SHP77 (cell line): ENCODE measurements around the gene MYH16.
"Not testable (repeated sequence)": the region's sequence is repeated elsewhere in the genome, so short reads cannot be mapped to it uniquely, and the experiment has no call there.

ENCODE experiments used
- DNase-seq, 2 experiments: peaks; one replicate each; lab custom pipeline; 2025; lab: John Stamatoyannopoulos, UW

MYH16 gene

GRCh38 chr7:99305473-99306260 is 33.0 kb downstream of the MYH16 start:
- DNase-seq = no peak

DNA sequence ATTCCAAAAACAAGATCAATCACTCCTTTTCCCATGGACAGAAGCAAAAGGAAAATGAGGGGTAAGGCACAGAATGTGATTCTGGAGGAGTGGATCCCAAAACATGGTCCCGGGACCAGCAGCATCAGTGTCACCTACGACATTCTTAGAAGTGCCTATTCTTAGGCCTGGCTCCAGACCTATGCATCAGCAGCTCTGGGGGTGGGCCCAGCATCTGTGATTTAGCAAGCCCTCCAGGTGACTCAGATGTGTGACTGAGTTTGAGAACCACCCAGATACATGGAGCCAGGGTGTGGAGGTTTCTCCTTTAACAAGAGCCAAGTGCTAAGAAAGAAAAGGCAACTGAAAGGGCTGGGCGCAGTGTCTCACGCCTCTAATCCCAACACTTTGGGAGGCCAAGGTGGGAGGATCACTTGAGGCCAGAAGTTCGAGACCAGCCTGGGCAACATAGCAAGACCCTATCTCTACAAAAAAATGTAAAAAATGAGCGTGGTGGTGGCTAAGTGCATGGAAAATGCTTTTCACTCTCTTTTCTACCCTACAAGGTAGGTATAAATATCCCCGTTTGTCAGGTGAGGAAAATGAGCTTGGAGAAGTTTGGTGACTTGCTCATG is 35.9 kb downstream of the MYH16 start:
- no peak for DNase-seq

DNA sequence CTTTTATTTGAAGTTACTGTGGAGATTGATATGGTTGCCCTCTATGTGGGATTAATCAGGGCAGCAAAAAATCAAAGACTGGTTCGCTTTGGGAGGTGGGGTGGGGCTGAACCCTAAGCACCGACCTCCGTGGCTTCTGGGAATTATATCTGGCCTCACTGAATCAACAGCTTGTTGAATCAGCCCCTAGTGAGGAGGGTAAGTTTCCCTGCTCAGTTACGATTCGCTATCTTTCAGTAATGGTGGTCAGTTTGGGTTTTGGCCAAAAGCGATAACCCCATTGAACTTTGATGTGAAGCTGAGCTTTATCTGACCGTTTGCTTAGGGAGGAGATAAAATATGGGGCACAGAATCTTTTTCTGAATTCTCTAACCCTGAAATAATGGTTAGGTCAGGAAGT is 36.5 kb downstream of the MYH16 start:
- DNase-seq = no peak

DNA sequence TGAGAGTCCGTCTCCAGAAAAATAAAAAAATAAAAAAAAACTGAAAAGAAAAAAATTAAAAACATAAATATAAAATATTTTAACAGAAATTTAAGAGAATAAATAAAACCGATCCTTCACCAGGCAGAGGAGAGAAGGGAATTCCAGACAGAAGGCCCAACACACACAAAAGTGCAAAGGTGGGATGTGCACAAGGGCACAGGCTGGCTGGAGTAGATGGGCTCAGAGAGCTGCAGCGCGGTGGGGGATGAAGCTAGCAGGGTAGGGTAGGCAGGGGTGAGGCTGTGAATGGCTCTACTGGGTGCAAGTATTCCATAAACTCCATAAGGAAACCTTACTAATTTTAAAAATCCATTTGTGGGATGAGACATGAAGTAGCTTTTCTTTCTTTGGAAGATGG is 37.4 kb downstream of the MYH16 start:
- DNase-seq = no peak

DNA sequence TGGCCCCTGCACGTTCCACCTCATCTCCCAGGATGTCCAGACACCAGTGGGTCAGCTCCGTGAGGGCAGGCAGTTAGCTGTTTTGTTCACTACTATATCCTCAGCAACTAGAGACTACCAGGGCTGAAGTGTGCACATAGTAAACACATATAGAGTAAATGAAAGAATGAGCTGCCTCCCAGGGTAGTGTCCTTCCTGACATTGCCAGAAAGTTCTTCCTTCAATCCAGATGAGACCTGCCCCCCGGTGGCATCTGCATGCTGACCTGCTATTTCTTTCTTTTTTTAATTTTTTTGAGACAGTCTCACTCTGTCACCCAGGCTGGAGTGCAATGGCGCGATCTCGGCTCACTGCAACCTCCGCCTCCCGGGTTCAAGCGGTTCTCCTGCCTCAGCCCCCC is 39.1 kb downstream of the MYH16 start:
- DNase-seq = no peak

DNA sequence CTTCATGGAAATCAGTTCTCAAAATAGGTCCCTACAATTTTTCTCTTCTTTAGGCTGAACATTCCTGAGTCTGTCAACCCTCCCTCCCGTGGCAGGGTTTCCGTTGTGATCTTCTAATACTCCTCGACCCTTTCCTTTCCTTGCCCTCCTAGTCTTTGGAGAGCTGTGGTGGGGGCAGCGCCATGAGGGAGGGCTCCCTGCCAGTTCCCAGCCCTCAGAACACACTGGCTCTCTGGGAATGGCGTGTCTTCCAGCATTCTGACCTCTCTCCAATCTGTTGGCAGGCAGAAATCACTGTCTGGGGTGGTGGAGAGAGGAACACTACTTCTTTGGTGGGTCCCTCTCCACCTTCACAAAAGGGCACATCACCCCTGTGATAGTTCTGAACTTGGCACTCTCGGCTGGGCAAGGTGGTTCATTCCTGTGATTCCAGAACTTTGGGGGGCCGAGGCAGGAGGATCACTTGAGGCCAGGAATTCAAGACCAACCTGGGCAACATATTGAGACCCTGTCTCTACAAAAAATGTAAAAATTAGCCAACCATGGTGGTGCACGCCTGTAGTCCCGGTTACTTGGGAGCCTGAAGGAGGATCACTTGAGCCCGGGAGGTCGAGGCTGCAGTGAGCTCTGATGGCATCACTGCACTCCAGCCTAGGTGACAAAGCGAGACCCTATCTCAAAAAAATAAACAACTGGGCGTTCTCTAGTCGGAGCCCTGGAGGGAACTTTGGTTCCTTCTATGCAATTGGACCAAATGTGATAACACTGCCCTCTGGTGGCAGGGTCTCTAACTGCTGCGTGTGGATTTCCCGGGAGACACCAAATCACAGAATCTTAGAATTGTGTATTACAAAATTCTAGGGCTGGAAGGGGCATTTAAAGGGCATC is 39.9 kb downstream of the MYH16 start:
- DNase-seq = peak; percentile 16 to 37

DNA sequence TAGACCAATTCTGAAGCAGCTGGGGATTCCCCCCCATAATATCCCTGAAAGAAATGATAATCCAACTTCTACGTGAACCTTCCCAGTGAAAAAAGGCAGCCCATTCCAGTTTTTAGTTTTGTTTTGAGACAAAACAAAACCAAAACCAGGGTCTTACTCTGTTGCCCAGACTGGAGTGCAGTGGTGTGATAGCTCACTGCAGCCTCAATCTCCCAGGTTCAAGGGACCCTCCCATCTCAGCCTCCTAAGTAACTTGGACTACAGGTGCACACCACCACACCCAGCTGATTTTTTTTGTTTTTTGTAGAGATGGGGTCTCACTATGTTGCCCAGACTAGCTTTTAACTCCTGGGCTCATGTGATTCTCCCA is 40.5 kb downstream of the MYH16 start:
- no peak for DNase-seq

DNA sequence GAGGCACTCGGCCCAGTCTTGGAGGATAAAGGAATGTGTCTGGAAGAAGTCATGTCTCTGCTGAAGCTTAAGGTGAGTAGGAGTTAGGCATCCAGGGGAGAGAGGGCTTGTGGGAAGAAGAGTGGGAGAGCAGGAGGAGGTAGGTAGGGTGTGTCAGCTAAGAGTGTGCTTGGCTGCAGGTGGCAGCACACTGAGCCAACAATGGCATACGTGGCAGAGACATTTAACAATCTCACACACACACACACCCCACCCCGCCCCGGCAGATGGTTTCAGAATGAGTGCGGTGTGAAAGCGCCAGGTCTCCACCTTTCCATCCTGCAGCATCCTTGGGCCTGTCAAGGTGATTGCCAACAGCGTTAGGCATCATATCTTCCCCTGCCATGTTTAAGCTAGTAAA is 41.9 kb downstream of the MYH16 start:
- DNase-seq = no peak

DNA sequence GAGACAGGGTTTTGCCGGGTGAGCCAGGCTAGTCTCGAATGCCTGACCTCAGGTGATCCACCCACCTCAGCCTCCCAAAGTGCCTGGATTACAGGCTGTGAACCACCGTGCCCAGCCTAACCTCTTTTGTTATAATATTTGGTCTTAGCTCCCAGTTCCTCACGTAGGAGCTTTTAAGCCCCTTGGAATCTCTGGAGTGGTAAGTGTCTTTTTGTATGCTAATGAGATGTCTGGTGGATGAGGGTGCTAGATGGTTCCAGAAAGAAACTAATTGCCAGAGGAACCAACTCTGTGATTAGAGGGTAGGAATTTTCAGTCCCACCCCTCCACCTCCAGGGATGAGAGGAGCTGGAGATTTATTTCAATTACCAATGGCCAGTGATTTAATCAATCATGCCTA is 47.7 kb downstream of the MYH16 start:
- DNase-seq = no peak

DNA sequence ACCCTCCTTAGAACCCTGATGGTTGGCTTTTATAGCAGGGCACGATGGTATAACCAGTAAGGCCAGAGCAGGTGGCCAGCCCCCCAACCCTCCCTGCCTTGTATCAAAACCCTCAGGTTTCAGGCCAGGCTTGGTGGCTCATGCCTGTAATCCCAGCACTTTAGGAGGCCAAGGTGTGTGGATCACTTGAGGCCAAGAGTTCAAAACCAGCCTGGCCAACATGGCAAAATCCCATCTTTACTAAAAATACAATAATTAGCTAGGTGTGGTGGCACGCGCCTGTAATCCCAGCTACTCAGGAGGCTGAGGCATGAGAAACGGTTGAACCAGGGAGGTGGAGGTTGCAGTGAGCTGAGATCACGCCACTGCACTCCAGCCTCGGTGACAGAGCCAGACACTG is 50.0 kb downstream of the MYH16 start:
- not testable (repeated sequence) for DNase-seq

DNA sequence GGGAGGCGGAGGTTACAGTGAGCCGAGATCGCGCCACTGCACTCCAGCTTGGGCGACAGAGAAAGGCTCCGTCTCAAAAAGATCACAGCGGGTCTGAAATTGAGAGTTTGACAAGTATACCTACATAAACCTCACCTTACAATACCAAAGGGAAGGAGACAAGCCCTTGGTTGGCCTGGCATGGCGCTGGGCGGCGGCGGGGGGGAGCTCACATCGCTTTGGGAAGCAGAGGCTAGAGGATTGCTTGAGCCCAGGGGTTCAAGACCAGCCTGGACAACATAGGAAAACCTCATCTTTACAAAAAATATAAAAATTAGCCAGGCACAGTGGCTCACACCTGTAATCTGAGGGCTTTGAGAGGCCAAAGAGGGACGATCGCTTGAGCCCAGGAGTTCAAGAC is 51.9 kb downstream of the MYH16 start:
- DNase-seq = no peak

DNA sequence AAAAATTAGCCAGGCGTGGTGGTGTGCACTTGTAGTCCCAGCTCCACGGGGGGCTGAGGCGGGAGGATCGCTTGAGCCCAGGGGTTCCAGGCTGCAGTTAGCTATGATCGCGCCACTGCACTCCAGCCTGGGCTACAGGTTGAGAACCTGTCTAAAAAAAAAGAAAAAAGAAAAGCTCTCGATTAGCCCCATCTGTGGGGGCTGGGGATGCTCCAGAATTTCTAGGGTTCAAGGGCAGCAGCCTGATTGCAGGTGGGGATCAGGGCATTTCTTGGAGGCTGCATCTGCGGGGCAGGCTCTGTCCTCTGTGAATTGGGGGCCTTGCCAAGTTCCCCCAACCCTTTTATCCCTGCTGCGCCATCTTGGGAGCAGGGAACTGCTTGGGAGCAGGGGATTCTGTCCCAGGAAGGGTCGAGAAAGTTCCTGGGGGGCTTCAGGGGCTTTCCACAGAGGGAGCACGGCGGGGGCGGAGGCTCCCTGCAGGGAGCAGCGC is 52.4 kb downstream of the MYH16 start:
- no peak for DNase-seq

GRCh38 chr7:99325592-99326407 is 53.2 kb downstream of the MYH16 start, which contains the start of gene ARPC1A:
ARPC1A (plus strand) TSS chr7:99325898; CDS start chr7:99333354, 7,456 bp downstream.
- DNase-seq = peak; percentile 81 to 83

DNA sequence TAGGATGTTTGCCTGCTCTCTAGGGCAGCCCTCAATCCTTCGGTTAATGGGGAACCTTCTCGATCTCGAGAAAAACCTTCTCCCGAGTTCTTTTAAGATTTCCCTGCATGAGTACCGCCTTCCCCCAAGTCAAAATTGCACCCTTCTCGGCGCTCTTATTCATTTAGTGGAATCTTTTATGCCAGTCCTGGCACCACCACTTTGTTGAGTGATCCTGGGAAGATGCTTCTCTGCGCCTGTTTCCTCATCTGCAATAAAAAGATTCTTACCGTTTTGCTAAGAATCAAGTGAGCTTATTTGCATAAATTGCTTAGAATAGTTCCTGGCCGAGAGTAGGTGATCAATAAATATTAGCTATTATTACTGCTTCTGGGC is 53.8 kb downstream of the MYH16 start:
- DNase-seq = no peak

DNA sequence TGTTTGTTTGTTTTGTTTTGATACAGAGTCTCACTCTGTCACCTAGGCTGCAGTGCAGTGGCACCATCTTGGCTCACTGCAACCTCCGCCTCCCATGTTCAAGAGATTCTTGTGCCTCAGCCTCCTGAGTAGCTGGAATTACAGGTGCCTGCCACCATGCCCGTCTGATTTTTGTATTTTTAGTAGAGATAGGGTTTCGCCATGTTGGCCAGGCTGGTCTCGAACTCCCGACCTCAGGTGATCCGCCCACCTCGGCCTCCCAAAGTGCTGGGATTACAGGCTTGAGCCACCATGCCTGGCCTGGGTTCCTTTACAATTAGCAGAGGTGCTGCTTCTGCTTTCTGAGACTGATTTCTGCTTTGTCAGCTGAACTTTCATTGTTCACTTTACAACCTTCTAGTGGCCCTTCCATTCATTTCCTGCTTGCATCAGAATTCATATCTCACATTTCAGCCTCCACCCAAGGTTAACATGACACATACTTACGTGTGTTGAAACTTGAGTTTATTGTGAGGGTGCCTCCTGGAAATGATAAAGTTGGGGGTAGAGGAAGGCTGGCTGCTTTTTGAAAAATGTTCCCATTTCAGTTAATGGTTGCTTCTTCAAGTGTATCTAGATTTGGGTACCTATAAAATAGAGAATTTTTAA is 57.8 kb downstream of the MYH16 start:
- DNase-seq = not testable (repeated sequence)

DNA sequence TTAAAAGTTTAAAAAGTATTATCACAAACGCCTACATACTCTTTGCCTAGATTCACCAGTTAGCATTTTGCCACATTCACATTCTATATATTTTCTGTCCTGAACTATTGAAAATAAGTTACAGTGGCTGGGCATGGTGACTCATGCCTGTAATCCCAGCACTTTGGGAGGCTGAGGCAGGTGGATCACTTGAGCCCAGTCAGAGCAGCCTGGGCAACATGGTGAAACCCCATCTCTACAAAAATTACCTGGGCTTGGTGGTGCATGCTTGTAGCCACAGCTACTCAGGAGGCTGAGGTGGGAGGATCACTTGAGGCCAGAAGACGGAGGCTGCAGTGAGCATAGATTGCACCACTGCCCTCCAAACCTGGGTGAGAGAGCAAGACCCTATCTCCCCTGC is 58.4 kb downstream of the MYH16 start:
- no peak for DNase-seq

- no peak for DNase-seq
Measured at GRCh38 chr7:99339595-99339994, 67.0 kb downstream of the MYH16 start.

DNA sequence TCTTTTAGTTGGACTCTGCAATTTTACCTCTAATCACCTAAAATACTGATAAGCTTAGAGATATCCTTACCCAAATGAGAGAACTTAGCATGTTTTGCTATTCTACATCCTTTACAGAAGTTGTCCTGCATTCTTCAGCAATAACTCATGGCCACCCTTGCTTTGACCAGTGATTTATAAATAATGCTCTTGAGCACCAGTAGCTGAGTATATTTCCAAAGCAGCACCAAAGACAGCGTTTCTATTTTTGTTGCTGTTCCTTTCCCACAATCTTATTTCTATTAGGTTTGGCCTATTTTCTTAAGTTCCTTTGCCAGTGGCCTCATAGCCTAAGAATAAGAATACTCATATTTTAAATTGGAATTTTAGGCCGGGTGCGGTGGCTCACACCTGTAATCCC is 68.0 kb downstream of the MYH16 start:
- DNase-seq = no peak

DNA sequence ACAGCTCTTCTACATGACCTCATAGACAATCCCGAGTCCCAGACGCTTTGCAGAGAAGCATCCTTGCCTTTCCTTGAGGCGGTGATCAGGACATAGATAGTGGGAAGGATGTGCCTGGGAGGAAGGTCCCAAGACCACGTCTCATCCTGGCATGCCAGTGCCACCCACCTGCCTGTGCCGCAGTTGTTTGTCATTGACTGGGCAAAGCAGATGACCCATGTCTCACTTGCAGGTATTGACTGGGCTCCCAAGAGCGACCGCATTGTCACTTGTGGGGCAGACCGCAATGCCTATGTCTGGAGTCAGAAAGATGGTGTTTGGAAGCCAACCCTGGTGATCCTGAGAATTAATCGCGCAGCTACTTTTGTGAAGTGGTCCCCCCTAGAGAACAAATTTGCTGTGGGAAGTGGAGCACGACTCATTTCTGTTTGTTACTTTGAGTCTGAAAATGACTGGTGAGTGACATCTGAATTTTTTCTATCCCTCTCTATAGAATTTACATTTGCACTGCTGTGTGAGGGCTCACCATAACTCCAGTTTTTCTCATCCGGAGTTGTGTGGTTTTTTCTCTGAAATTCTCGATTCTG is 71.5 kb downstream of the MYH16 start:
- no peak for DNase-seq

GRCh38 chr7:99350641-99351040 is 78.0 kb downstream of the MYH16 start:
- DNase-seq = not testable (repeated sequence)

GRCh38 chr7:99352247-99352646 is 79.6 kb downstream of the MYH16 start:
- DNase-seq = no peak
